Measurements from ENCODE around the gene CLDND1.

CLDND1 gene

GRCh38 chr3:98513091-98513511 is 9.6 kb downstream of the CLDND1 start:
- Histone ChIP-seq H3K27me3 (ENCODE audit: low read length) (no peaks in the 10 kb centered on the region), H3K9ac (ENCODE audit: low read length) (no peak overlapping the region), H3K9me2 (replicated peaks; ENCODE audit: insufficient read depth, low read length) (no peaks in the 10 kb centered on the region), H3K4me3 (ENCODE audit: insufficient read depth, low read length, poor library complexity, severe bottlenecking) (no peak overlapping the region), H3K36me3 (ENCODE audit: low read length) (peaks cover 33% of the 10 kb centered on the region), H3K4me2 (ENCODE audit: low read depth, low read length, poor library complexity, severe bottlenecking) (no peak overlapping the region), H3K79me2 (ENCODE audit: insufficient read depth, low read length) (peaks cover under 1% of the 10 kb centered on the region; the same call in 1 of the 2 replicates), H3K27ac (ENCODE audit: low read depth, low read length) (no peak overlapping the region), H4K20me1 (ENCODE audit: low read depth, low read length) (no peaks in the 10 kb centered on the region), H3F3A (ENCODE audit: insufficient read depth) (no peaks in the 10 kb centered on the region), H3K9me3 (ENCODE audit: insufficient read depth, low read length) (no peaks in the 10 kb centered on the region), H2AFZ (ENCODE audit: low read depth, low read length, severe bottlenecking) (no peak overlapping the region)
- no peak for TF ChIP-seq EZH2phosphoT487 (conservative IDR thresholded peaks at IDR 0.05; ENCODE audit: low read length)
- no peak for TF ChIP-seq CTCF (IDR thresholded peaks at IDR 0.05; ENCODE audit: insufficient read depth, low read length, poor library complexity, severe bottlenecking)

DNA sequence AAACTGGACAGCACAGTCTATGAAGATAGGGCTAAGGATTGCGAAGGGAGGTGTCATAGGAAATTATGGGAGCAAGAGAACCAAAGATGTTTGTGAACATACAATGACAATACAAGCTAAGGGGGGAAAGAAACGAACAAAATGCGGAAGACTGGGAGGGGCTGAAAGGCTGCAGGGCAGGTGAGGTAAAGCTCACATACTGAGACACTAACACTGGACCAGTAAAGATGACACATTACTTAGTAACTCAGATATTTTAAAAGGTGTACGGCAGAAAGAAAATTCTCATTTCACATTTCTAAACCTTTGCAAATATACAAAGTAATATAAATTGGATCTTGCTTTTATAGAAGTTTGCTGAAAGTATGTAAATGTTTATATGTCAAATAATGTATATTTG is 10.1 kb downstream of the CLDND1 start:
- H3K9me2 ChIP-seq (replicated peaks; ENCODE audit: insufficient read depth, low read length) = no peaks in the 10 kb centered on the region
- no peaks in the 10 kb centered on the region for H3F3A ChIP-seq (ENCODE audit: insufficient read depth)
- H3K27me3 ChIP-seq (ENCODE audit: low read length) = no peaks in the 10 kb centered on the region
- no peak overlapping the region for H3K4me3 ChIP-seq (ENCODE audit: insufficient read depth, low read length, poor library complexity, severe bottlenecking)
- no peaks in the 10 kb centered on the region for H3K79me2 ChIP-seq (ENCODE audit: insufficient read depth, low read length)
- peaks cover 28% of the 10 kb centered on the region for H3K36me3 ChIP-seq (ENCODE audit: low read length)
- no peak overlapping the region for H3K9ac ChIP-seq (ENCODE audit: low read length)
- TF ChIP-seq EZH2phosphoT487 (conservative IDR thresholded peaks at IDR 0.05; ENCODE audit: low read length) (no peak), CTCF (IDR thresholded peaks at IDR 0.05; ENCODE audit: insufficient read depth, low read length, poor library complexity, severe bottlenecking) (no peak)
- no peak overlapping the region for H3K27ac ChIP-seq (ENCODE audit: low read depth, low read length)
- H3K4me2 ChIP-seq (ENCODE audit: low read depth, low read length, poor library complexity, severe bottlenecking) = no peak overlapping the region
- H2AFZ ChIP-seq (ENCODE audit: low read depth, low read length, severe bottlenecking) = no peak overlapping the region
- no peaks in the 10 kb centered on the region for H3K9me3 ChIP-seq (ENCODE audit: insufficient read depth, low read length)
- no peaks in the 10 kb centered on the region for H4K20me1 ChIP-seq (ENCODE audit: low read depth, low read length)

- Histone ChIP-seq H3K4me2 (ENCODE audit: low read depth, low read length, poor library complexity, severe bottlenecking) (no peak overlapping the region), H3F3A (ENCODE audit: insufficient read depth) (no peaks in the 10 kb centered on the region), H3K4me3 (ENCODE audit: insufficient read depth, low read length, poor library complexity, severe bottlenecking) (no peak overlapping the region), H3K79me2 (ENCODE audit: insufficient read depth, low read length) (no peaks in the 10 kb centered on the region), H2AFZ (ENCODE audit: low read depth, low read length, severe bottlenecking) (no peak overlapping the region), H4K20me1 (ENCODE audit: low read depth, low read length) (no peaks in the 10 kb centered on the region), H3K27ac (ENCODE audit: low read depth, low read length) (no peak overlapping the region), H3K9ac (ENCODE audit: low read length) (no peak overlapping the region), H3K9me3 (ENCODE audit: insufficient read depth, low read length) (no peaks in the 10 kb centered on the region), H3K9me2 (replicated peaks; ENCODE audit: insufficient read depth, low read length) (no peaks in the 10 kb centered on the region), H3K27me3 (ENCODE audit: low read length) (no peaks in the 10 kb centered on the region), H3K36me3 (ENCODE audit: low read length) (peaks cover 2% of the 10 kb centered on the region)
- TF ChIP-seq EZH2phosphoT487 (conservative IDR thresholded peaks at IDR 0.05; ENCODE audit: low read length) (no peak), CTCF (IDR thresholded peaks at IDR 0.05; ENCODE audit: insufficient read depth, low read length, poor library complexity, severe bottlenecking) (no peak)
These were observed 14.1 kb downstream of the CLDND1 start for GRCh38 chr3:98508582-98508981.

Measured in SU-DHL-6 (cell line).